ENCODE measurements around the gene GATA3. TPM values are rescaled to one million over a fixed set of nuclear protein-coding genes. Genes with fewer than 3 reads are reported as not detected.

The GATA3 gene
- total RNA-seq, 3 donors from 2014 or later (not counting 1 experiment from before 2014, with no cell fraction given), result 50.3 to 92.2 (median 68.8) TPM

DNA sequence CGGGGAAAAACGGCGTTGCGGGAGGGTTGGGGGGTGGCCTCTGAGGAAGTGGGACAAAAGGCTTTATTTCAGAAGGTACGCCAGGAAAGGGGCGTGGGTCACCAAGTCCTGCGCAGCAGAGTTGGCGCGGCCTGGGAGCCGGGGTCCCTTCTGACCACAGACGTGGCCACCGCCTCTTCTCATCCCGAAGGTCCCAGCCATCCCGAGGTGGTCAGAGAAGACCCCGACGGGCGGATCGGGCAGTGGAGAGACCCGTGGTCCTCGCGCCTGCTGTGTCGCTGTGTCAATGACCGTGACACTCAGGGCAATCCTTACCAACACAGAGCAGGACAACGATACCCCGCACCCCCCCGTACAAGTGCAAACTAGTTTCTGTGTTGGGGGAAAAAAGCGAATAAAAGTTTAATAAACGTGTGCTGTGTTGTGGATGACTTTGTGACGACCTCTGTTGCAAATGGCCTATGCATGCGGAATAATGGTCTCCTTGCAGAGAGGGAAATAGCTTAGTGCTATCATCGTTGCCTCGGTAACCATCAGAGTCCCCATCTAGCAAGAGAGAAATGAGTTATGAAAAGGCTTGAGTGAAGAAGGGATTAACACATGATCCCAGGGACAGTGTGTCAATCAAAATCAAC, 19.4 kb upstream of the GATA3 start:
- Histone ChIP-seq H3K9me3 (ENCODE audit: control insufficient read depth, insufficient read depth, low read length) (no peaks in the 10 kb centered on the region), H3K27ac (ENCODE audit: low read length) (no peak overlapping the region), H3K4me3 (ENCODE audit: low read length) (no peak overlapping the region), H3K36me3 (ENCODE audit: control insufficient read depth, insufficient read depth, low read length) (no peaks in the 10 kb centered on the region), H3K27me3 (ENCODE audit: control insufficient read depth, insufficient read depth, low read length) (peaks cover 69% of the 10 kb centered on the region), H3K4me1 (ENCODE audit: control insufficient read depth, insufficient read depth, low read length) (peaks cover 30% of the 10 kb centered on the region)
- Mint-ChIP-seq H3K36me3 (peaks cover 8% of the 10 kb centered on the region), H3K27me3 (ENCODE audit: low read depth in 2 of 2) (peaks cover 59 to 65% of the 10 kb centered on the region in 2 donors), H3K4me3 (peak overlapping the region; percentile 73), H3K4me1 (peaks cover 22 to 31% of the 10 kb centered on the region in 2 donors), H3K27ac (peak overlapping the region; percentile 56 to 77), H3K9me3 (peaks cover 0 to 2% of the 10 kb centered on the region in 2 donors)
- ATAC-seq (peak in 1 of 3 donors; percentile 18), DNase-seq (peak in 1 of 2 donors; percentile 54)
- TF ChIP-seq, protein P1, sequence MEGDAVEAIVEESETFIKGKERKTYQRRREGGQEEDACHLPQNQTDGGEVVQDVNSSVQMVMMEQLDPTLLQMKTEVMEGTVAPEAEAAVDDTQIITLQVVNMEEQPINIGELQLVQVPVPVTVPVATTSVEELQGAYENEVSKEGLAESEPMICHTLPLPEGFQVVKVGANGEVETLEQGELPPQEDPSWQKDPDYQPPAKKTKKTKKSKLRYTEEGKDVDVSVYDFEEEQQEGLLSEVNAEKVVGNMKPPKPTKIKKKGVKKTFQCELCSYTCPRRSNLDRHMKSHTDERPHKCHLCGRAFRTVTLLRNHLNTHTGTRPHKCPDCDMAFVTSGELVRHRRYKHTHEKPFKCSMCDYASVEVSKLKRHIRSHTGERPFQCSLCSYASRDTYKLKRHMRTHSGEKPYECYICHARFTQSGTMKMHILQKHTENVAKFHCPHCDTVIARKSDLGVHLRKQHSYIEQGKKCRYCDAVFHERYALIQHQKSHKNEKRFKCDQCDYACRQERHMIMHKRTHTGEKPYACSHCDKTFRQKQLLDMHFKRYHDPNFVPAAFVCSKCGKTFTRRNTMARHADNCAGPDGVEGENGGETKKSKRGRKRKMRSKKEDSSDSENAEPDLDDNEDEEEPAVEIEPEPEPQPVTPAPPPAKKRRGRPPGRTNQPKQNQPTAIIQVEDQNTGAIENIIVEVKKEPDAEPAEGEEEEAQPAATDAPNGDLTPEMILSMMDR (IDR thresholded peaks at IDR 0.05), result no peak
- intact Hi-C loops (cut with micrococcal nuclease), result no loop called here
- 11% methylated on average over 29 of the region's 32 CpGs for WGBS (ENCODE audit: insufficient coverage)

DNA sequence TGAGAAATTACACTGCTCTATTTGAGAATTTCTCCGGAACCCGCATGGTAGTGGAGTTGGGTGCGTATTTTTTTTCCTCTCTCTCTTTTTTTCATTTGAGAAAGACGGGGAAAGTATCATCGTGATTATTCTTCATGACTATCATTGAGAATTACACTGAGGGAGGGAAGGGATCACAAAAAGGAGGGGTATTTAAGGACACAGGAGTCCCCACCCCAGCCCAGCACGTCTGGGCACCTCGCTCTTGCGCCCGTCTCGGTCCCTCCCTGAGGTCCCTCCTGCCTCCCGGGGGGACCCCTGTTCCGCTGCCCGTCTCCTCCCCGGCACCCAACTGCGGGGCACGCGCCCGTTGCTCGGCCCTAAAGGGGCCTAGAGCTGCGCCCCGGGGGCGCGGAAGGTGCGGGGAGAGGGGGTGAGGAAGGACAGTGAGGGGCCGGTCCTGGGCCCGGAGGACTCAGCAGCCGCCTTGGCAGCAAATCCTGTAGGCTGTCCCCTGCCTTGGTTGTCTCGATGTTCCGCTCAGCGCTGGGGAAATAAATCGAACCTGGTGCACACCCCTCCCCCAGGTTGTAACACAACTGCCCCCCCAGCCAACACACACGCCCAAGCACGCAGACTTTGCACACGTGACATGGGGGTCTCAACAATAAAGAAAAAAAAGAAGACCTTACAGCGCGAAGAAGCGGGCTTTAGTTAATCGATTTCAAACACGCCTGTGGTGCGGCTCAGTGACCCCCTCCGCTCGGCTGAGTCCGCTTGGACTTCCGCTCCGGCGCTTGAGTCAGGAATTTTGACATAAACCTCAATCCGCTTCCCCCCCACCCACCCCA, 18.6 kb upstream of the GATA3 start:
- Histone ChIP-seq H3K27me3 (ENCODE audit: control insufficient read depth, insufficient read depth, low read length) (peaks cover 76% of the 10 kb centered on the region), H3K9me3 (ENCODE audit: control insufficient read depth, insufficient read depth, low read length) (no peaks in the 10 kb centered on the region), H3K4me3 (ENCODE audit: low read length) (no peak overlapping the region), H3K27ac (ENCODE audit: low read length) (no peak overlapping the region), H3K36me3 (ENCODE audit: control insufficient read depth, insufficient read depth, low read length) (no peaks in the 10 kb centered on the region), H3K4me1 (ENCODE audit: control insufficient read depth, insufficient read depth, low read length) (peaks cover 30% of the 10 kb centered on the region)
- TF ChIP-seq, protein P1 (IDR thresholded peaks at IDR 0.05), result no peak
- Mint-ChIP-seq H3K27ac (peak overlapping the region; percentile 56 to 77), H3K4me1 (peaks cover 22 to 31% of the 10 kb centered on the region in 2 donors), H3K4me3 (peak overlapping the region; percentile 73), H3K36me3 (peaks cover 8% of the 10 kb centered on the region), H3K9me3 (peaks cover 0 to 2% of the 10 kb centered on the region in 2 donors), H3K27me3 (ENCODE audit: low read depth in 2 of 2) (peaks cover 65 to 72% of the 10 kb centered on the region in 2 donors)
- 9% methylated on average over 46 of the region's 47 CpGs for WGBS (ENCODE audit: insufficient coverage)
- intact Hi-C loops (cut with micrococcal nuclease), result no loop called here
- DNase-seq (peak in 1 of 2 donors; percentile 37), ATAC-seq (no peak)

DNA sequence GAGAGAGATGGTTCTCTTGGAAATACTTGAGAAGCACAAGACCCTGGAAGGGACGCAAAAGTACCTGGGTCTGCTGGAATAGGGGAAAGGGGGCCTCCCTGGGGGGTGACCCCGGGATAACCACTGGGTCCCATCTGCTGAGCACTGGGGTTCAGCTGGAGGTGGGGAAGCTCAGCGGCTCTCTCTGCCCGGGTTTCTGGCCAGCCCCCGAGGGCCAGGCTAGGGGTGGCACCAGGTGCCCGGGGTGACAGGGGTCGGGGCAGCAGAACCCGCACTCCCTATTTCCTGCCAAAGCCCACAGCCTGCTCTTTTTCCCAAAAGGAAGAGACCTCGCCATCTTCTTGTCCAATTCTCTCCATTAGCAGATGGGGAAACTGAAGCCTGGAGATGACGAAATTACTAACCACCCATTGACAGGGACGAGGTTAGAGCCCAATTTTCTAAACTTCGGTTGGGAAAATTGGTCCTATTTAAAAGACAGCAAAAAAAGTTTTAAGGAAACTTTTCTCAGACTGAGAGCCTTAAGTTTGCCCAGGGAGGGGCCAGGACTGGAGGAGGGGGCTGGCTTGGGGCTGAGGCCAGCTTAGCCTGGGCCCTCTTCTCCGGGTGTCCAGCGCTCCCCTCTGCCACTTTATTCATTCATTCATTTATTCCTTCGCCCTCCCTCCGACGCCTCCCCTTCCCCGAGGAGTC, 17.8 kb upstream of the GATA3 start:
- ATAC-seq (no peak), DNase-seq (peak in 1 of 2 donors; percentile 36)
- H3K9me3 ChIP-seq (ENCODE audit: control insufficient read depth, insufficient read depth, low read length), result no peaks in the 10 kb centered on the region
- TF ChIP-seq, protein P1 (IDR thresholded peaks at IDR 0.05), result no peak
- no peak overlapping the region for H3K4me3 Mint-ChIP-seq
- peaks cover 22 to 35% of the 10 kb centered on the region in 2 donors for H3K4me1 Mint-ChIP-seq
- no peak overlapping the region for H3K4me3 ChIP-seq (ENCODE audit: low read length)
- peaks cover 67 to 76% of the 10 kb centered on the region in 2 donors for H3K27me3 Mint-ChIP-seq (ENCODE audit: low read depth in 2 of 2)
- intact Hi-C loops (cut with micrococcal nuclease), result no loop called here
- no peak overlapping the region for H3K27ac ChIP-seq (ENCODE audit: low read length)
- H3K36me3 Mint-ChIP-seq, result peaks cover 8% of the 10 kb centered on the region
- peaks cover 30% of the 10 kb centered on the region for H3K4me1 ChIP-seq (ENCODE audit: control insufficient read depth, insufficient read depth, low read length)
- H3K9me3 Mint-ChIP-seq, result peaks cover 0 to 2% of the 10 kb centered on the region in 2 donors
- WGBS (ENCODE audit: insufficient coverage), result 11% methylated on average over 18 of the region's 18 CpGs
- no peak overlapping the region for H3K27ac Mint-ChIP-seq
- H3K36me3 ChIP-seq (ENCODE audit: control insufficient read depth, insufficient read depth, low read length), result no peaks in the 10 kb centered on the region
- H3K27me3 ChIP-seq (ENCODE audit: control insufficient read depth, insufficient read depth, low read length), result peaks cover 81% of the 10 kb centered on the region

Measured in natural killer cell (primary cell).